Activated CD4-positive, alpha-beta T cell treated with anti-CD3 and anti-CD28 coated beads, Interleukin-2, amount 50 U/mL, for 1 hour (primary cell): ENCODE measurements around the gene PCDHB2.
"Not testable (repeated sequence)": the region's sequence is repeated elsewhere in the genome, so short reads cannot be mapped to it uniquely, and the experiment has no call there.

ENCODE experiments used
- DNase-seq: peaks from one replicate; pipeline ENCODE4 v3.0.0-alpha.2; 2020

Gene PCDHB2

DNA sequence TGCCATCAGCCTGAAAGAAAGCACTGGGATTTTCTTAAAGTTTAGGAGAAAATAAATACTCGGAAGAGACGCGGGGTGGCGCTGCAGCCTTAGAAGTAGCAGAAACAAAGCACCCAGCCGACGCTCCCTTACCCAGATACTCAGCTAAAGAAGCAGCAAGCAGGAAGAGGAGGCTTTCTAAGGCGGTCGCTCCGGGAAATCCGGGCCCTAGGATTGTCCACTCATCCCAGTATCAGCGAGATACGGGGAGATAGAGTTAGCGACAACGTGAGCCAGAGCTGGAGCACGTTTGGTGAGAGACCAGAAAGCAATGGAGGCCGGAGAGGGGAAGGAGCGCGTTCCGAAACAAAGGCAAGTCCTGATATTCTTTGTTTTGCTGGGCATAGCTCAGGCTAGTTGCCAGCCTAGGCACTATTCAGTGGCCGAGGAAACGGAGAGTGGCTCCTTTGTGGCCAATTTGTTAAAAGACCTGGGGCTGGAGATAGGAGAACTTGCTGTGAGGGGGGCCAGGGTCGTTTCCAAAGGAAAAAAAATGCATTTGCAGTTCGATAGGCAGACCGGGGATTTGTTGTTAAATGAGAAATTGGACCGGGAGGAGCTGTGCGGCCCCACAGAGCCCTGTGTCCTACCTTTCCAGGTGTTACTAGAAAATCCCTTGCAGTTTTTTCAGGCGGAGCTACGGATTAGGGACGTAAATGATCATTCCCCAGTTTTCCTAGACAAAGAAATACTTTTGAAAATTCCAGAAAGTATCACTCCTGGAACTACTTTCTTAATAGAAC lies at the start of gene PCDHB2:
PCDHB2 (plus strand) TSS at position 135 of the 782 bp plus-strand sequence; CDS start at position 311, 176 bp downstream.
- DNase-seq: no peak

DNA sequence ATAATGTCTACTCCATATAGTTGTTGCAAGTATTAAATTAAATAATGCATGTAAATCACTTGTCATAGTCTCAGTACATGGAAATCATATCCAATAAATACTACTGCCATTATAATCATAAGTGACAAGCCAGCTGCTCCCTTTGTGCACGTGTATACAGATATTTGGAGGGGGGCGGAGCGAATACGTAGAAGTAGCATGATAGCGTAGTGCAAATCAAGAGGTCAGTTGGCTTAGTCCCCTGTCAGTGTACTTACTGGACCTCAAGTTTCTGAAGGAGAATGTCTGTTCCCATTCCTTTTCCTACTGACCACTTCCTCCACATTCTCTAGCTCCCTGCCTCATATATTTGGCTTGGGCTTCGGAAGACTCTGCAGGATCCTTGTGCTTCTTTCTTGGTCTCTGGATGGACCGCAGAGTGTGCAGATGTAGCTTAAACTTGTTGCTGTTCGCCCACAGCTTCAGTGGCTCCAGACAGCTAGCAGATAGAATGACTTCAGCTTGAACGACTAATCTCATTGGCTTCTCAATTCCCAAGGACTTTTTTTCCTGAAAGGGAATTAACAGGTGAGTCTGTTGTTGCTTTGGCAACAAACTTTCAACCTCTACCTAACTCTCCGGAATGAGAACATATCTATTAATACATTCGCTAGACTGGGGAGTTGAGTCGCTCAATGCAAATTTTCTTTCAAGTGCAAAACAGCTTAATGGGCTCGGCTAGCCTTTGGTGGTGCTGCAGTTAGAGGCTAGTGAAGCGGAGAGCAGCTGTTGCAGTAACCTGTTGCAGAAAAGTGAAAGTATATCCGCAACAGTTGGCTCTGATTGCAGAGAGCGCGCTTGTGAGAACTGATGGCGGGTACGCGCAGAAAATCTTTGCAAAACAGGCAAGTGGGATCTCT lies 43.5 kb upstream of the PCDHB2 start, which contains the start of gene PCDHB1:
PCDHB1 (plus strand) TSS at position 753 of the 899 bp plus-strand sequence; CDS start at position 850, 97 bp downstream.
- no peak for DNase-seq

- DNase-seq: no peak
Measured at GRCh38 chr5:141051521-141051866, 42.9 kb upstream of the PCDHB2 start.

DNA sequence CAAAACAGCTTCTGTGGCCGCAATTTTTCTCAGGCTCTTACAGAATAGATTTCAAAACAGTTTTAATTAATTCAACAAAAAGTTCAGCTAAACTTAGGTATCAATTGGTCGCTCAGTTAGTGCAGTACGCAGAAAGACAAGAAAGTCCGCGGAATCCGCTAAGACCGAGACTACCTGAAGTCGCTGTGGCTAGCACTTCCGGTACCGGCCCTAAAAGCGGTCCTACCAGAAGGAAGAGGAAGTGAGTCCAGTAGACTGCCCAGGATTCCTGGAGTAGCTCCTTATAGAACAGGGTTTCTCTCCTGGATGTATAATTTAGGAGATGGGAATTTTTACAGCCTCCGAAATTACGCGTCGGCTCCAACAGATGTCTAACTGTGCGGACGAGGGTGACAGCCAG lies 16.6 kb upstream of the PCDHB2 start:
- no peak for DNase-seq

DNA sequence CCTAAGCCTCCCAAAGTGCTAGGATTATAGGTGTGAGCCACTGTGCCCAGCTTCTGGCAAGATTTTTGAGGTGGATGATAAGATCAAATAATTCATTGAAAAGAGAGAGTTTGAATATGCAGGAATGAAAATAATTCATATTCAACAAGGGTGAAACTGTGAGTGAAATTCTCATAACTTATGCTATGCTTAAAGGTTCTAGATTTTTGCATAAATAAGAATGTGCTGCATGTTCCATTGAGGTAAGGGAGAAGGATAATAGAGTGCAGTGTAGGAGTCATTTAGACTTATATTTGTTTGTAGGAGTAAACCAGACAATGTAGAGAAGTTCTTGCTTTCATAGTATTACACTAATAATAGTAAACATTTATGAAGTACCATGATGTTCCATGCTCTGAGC lies 12.2 kb upstream of the PCDHB2 start:
- DNase-seq: no peak

- peak; percentile 30 for DNase-seq
Measured at GRCh38 chr5:141084487-141084989, 9.9 kb upstream of the PCDHB2 start.

DNA sequence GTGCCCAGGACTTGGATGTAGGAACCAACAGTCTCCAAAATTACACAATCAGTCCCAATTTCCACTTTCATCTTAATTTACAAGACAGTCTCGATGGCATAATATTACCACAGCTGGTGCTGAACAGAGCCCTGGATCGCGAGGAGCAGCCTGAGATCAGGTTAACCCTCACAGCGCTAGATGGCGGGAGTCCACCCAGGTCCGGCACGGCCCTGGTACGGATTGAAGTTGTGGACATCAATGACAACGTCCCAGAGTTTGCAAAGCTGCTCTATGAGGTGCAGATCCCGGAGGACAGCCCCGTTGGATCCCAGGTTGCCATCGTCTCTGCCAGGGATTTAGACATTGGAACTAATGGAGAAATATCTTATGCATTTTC lies 837 bp downstream of the PCDHB2 start:
- no peak for DNase-seq

DNA sequence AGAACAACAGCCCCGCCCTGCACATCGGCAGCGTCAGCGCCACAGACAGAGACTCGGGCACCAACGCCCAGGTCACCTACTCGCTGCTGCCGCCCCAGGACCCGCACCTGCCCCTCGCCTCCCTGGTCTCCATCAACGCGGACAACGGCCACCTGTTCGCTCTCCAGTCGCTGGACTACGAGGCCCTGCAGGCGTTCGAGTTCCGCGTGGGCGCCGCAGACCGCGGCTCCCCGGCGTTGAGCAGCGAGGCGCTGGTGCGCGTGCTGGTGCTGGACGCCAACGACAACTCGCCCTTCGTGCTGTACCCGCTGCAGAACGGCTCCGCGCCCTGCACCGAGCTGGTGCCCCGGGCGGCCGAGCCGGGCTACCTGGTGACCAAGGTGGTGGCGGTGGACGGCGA lies 1.8 kb downstream of the PCDHB2 start:
- DNase-seq: not testable (repeated sequence)

DNA sequence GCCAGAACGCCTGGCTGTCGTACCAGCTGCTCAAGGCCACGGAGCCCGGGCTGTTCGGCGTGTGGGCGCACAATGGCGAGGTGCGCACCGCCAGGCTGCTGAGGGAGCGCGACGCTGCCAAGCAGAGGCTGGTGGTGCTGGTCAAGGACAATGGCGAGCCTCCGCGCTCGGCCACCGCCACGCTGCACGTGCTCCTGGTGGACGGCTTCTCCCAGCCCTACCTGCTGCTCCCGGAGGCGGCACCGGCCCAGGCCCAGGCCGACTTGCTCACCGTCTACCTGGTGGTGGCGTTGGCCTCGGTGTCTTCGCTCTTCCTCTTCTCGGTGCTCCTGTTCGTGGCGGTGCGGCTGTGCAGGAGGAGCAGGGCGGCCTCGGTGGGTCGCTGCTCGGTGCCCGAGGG lies 2.2 kb downstream of the PCDHB2 start:
- not testable (repeated sequence) for DNase-seq

DNA sequence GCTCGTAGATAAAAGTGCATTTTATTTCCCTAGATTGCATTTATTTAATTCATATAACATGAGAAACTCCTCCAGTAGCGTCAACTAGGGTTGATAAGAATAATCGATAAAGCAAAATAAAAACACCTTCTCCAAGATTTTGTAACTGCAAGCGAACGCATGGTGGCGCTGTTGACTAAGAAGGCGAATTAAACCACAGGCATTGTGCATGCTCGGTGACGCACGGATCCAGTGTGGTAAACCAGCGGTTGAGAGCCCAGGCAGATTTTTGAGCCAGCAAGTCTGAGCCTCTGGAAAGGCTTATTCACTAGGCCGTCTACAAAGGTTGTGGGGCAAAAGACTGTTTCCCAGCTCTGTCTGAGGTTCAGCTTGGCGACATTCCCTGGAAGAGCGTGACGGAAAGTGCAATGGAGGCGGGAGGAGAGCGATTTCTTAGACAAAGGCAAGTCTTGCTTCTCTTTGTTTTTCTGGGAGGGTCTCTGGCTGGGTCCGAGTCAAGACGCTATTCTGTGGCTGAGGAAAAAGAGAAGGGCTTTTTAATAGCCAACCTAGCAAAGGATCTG lies 5.9 kb downstream of the PCDHB2 start, which contains the start of gene PCDHB3:
PCDHB3 (plus strand) TSS at position 231 of the 563 bp plus-strand sequence; CDS start at position 408, 177 bp downstream.
- peak; percentile 9 for DNase-seq

- DNase-seq: no peak
Measured at GRCh38 chr5:141101059-141101458, 6.6 kb downstream of the PCDHB2 start.

DNA sequence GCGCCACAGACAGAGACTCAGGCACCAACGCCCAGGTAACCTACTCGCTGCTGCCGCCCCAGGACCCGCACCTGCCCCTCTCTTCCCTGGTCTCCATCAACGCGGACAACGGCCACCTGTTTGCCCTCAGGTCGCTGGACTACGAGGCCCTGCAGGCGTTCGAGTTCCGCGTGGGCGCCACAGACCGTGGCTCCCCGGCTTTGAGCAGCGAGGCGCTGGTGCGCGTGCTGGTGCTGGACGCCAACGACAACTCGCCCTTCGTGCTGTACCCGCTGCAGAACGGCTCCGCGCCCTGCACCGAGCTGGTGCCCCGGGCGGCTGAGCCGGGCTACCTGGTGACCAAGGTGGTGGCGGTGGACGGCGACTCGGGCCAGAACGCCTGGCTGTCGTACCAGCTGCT lies 7.7 kb downstream of the PCDHB2 start:
- not testable (repeated sequence) for DNase-seq

GRCh38 chr5:141102471-141102870 lies 8.1 kb downstream of the PCDHB2 start:
- not testable (repeated sequence) for DNase-seq

GRCh38 chr5:141105350-141105749 lies 10.9 kb downstream of the PCDHB2 start:
- no peak for DNase-seq

DNA sequence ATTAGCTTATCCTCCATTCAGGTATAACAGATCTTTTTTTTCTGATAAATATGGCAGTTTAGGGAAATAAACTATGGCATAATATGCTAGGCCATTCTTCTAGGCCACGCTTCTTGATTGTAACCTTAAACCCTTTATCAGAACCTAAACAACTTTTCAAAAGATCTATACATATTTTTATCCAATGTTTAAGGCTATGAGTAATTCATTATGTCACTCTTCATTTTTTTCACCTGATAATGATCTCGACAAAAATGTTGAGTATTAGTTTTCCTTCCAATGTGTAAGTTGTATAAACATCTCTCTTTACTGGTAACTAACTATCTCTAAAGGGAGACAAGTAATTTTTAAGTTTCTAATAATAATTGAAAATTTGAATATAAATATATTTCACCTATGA lies 24.8 kb downstream of the PCDHB2 start:
- no peak for DNase-seq

- no peak for DNase-seq
Measured at GRCh38 chr5:141121563-141121962, 27.1 kb downstream of the PCDHB2 start, which contains the start of gene PCDHB4. Gene PCDHB4 (plus strand): TSS chr5:141121818. CDS start chr5:141121999, 181 bp downstream.

GRCh38 chr5:141121985-141122384 lies 27.6 kb downstream of the PCDHB2 start:
- no peak for DNase-seq

GRCh38 chr5:141123396-141124135 lies 29.2 kb downstream of the PCDHB2 start:
- DNase-seq: not testable (repeated sequence)

DNA sequence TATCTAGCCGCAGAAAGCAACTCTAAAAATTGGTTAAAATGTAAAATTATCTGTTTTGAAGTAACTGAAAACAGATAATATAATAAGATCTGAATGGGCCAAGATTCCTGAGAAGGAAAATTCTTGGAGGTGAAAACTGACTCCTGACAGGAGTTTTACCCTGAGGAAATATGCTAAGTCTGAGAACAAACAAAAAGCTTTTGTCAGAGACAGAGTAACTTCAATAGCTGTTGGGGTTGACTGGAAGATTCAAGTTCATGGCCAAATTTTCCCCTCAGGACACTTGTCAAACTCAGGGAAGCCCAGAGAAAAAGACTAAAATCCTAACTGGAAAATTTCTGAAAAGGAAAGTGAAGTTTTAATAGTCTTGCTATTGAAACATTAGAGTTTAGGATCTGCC lies 32.9 kb downstream of the PCDHB2 start:
- no peak for DNase-seq

DNA sequence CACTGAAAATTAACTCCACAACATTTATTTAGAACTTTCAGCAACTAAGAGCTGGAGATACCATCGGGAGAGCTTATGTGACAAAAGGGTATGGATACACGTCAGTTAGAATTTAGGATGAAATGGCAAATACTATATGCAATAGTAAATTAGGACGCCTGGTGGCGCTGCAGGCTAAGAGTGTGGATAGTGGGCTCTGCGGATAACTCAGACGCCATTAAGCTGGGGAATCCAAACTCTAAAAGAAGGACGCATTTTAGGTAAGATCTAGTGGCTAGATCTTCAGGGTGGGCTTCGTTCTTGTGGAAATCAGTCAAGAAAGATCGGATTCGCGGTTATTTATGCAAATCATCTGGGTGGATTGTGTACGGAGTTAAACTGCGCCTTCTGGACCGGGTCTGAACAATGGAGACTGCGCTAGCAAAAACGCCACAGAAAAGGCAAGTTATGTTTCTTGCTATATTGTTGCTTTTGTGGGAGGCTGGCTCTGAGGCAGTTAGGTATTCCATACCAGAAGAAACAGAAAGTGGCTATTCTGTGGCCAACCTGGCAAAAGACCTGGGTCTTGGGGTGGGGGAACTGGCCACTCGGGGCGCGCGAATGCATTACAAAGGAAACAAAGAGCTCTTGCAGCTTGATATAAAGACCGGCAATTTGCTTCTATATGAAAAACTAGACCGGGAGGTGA lies 40.8 kb downstream of the PCDHB2 start, which contains the start of gene PCDHB5:
PCDHB5 (plus strand) TSS at position 177 of the 688 bp plus-strand sequence; CDS start at position 406, 229 bp downstream.
- DNase-seq: no peak

GRCh38 chr5:141135718-141136266 lies 41.4 kb downstream of the PCDHB2 start:
- no peak for DNase-seq
